ENCODE results near the gene IFNL3.

Gene IFNL3

DNA sequence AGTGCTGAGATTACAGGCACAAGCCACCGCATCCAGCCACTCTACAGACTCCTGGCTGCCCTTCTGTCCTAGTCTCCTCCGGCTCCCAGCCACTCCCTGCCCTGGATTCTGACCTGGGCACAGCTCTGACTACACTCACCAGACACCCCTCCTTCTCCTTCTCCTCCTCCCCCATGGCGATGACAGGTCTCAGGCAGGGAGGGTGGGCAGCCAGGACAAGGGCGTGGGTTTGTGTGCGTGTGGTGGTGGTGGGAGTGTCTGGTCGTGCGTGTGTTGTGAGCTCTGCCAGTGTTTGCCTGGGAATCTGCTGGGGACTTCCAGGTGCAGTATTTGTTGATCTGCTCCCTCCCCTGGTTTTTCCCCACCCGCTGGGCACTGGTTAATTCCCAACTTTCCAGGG, 51.0 kb downstream of the IFNL3 start:
- no peak for DNase-seq (ENCODE audit: low spot score)
